IPS DF 6.9 (cell line): ENCODE results near the gene CD79B.

Experiments used
- DNase-seq: peaks from one replicate; pipeline ENCODE4 v3.0.0-alpha.2; 2013; ENCODE audit warnings: low read depth, low spot score
- H3K27ac ChIP-seq: one replicate; pipeline ENCODE4 v1.5.1; 2013; ENCODE audit warnings: low read length, control low read depth
- H3K27me3 ChIP-seq: 2 replicates; pipeline ENCODE4 v1.6.1; 2013; ENCODE audit warnings: mild to moderate bottlenecking, low read length; ENCODE audit not compliant: control insufficient read depth, insufficient read depth
- H3K36me3 ChIP-seq: 2 replicates; pipeline ENCODE4 v1.6.1; 2013; ENCODE audit warnings: low read length; ENCODE audit not compliant: control insufficient read depth, insufficient read depth
- H3K4me1 ChIP-seq: 2 replicates; pipeline ENCODE4 v1.6.1; 2013; ENCODE audit warnings: low read length; ENCODE audit not compliant: control insufficient read depth, insufficient read depth
- H3K4me3 ChIP-seq: 2 replicates; pipeline ENCODE4 v1.5.1; 2013; ENCODE audit warnings: mild to moderate bottlenecking, low read length
- H3K9me3 ChIP-seq: 2 replicates; pipeline ENCODE4 v1.6.1; 2013; ENCODE audit warnings: low read length, inconsistent platforms; ENCODE audit not compliant: control insufficient read depth, insufficient read depth
- WGBS: extraction: QIAGEN DNeasy Blood & Tissue Kit; methylation state at CpG from one replicate; pipeline ENCODE4 v1.1.7; 2013; ENCODE audit warnings: mixed read lengths, missing lambda C conversion rate; ENCODE audit not compliant: insufficient read length, insufficient coverage; 5-methylcytosine and 5-hydroxymethylcytosine counted together

Gene CD79B

DNA sequence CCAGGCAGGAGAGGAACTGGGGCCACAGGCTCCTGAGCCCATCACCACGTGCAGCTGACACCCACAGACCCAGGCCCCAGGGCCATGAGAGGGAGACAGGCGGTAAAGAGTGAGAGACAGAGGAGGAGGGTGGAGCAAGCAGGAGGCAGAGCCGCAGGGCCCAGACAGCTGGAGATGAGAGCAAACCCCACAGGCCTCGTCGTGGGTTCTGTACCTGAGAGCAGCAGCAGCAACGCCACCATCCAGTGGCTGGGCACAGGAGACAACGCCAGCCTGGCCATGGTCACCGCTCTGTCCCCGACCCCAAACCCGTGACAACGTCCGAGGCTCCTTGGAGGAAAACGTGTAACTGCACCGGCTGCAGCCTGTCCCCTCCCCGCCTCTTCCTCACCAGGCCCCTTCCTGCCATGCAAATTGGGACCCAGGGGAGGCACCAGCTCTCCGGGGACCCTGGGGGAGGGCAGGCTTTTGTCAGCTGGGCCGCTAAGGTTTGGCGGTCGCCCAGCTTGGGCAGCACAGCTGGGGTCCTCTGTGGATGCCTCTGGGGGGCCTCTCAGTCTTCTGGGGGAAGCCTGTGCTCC, at the start of gene CD79B:
TSS of gene CD79B (minus strand) at position 351 of the 581 bp plus-strand sequence. CDS start at position 281, 70 bp downstream.
- DNase-seq: no peak
- Histone ChIP-seq H3K36me3 (no peaks in the 10 kb centered on the region), H3K27me3 (no peaks in the 10 kb centered on the region), H3K4me1 (peaks cover 8% of the 10 kb centered on the region; the same call in 1 of the 2 replicates), H3K4me3 (no peak within 1 kb of the TSS), H3K27ac (no peak within 1 kb of the TSS), H3K9me3 (no peaks in the 10 kb centered on the region)
- WGBS: no CpG with 5 or more reads among the region's 19 CpGs

DNA sequence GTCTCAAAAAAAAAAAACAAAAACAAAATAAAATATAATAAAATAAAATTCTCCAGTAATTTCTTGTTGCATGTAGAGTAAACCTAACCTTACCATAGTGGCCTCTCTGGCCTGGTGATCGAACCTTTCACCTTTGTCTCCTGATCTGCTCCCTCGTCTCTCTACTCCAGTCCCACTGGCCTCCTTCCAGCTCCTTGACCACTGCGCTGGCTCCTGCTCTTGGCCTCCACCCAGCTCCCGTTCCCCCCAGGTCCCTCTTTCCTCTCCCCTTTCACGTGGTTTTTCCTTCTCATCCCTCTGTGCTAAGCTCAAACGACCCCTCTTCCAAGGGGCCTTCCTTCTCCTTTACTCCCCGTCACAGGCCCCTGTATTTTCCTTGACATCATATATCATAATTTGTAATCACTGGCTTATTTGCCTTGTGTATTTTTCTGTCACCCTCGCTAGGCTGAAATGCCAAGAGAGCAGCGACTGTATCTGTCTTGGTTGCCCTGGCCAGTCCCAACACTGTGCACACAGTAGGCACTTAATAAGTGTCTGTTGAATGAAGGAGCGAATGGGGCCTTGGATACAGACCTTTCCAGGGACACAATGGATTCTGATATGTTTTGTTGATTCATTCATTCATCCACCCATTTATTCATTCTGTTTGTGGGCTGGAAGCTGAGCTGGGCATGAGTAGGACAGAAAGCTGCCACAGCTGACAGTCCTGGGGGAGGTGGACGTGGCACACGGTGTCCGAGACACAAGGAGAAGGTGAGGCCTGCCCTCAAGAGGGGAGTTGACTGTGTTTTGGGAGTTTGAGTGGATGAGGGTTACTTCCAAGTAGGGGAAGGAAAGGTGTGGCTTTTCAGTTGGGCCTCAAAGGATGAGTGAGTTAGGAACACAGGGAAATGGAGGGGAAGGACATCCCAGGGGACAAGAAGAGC, 46.4 kb upstream of the CD79B start:
- H3K4me1 ChIP-seq: no peaks in the 10 kb centered on the region
- DNase-seq: no peak
- H3K9me3 ChIP-seq: no peaks in the 10 kb centered on the region
- no peak overlapping the region for H3K4me3 ChIP-seq
- no peaks in the 10 kb centered on the region for H3K27me3 ChIP-seq
- H3K27ac ChIP-seq: no peak overlapping the region
- H3K36me3 ChIP-seq: no peaks in the 10 kb centered on the region
- no CpG with 5 or more reads among the region's 13 CpGs for WGBS

DNA sequence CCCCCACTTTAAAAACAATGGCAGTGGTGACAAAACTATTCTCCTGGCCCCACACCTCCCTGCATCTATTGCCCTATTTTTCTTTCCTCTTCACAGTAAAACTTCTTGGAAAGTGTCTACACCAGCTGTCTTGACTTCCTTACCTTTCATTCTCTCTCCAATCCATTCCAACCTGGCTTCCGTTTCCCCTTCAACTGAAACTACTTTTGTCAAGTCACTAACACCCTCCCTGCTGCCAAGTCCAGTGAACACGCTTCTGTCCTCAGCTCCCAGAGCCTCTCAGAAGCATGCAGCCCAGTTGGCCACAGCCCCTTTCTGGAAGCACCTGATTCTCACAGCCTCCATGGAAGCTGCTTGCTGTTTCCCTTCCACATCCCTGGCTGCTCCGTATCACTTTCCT, 44.6 kb upstream of the CD79B start:
- no peaks in the 10 kb centered on the region for H3K27me3 ChIP-seq
- WGBS: no CpG with 5 or more reads among the region's 3 CpGs
- no peaks in the 10 kb centered on the region for H3K36me3 ChIP-seq
- no peaks in the 10 kb centered on the region for H3K4me1 ChIP-seq
- DNase-seq: no peak
- no peak overlapping the region for H3K4me3 ChIP-seq
- no peak overlapping the region for H3K27ac ChIP-seq
- no peaks in the 10 kb centered on the region for H3K9me3 ChIP-seq

DNA sequence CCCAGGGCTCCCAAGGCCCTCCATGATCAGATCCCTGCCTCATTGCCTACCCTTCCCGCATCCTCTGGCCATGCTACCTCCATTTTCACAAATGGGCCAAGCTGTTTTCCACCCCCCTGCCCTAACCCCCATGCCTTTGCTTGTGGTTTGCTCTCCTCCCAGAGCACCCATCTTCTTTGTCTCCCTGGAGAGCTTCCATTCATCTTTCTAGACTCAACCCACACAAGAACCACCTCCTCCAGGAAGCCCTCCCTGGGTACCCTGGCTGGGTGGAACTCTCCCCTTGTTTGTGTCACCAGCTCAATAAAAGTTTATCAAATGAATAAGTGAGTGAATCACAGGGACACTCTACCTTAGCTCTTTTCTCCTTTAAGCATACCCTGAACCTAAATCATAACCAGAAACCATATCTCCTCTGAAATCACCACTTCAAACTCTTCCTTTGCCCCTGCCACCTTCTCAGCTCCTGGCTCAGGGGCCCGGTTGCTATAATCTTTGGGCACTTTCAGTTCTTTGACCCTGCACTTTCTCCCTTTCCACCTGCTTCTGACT, 43.5 kb upstream of the CD79B start:
- no peak overlapping the region for H3K27ac ChIP-seq
- no peaks in the 10 kb centered on the region for H3K9me3 ChIP-seq
- H3K27me3 ChIP-seq: no peaks in the 10 kb centered on the region
- no peak overlapping the region for H3K4me3 ChIP-seq
- H3K36me3 ChIP-seq: no peaks in the 10 kb centered on the region
- WGBS: no CpG with 5 or more reads among the region's 2 CpGs
- DNase-seq: no peak
- no peaks in the 10 kb centered on the region for H3K4me1 ChIP-seq

DNA sequence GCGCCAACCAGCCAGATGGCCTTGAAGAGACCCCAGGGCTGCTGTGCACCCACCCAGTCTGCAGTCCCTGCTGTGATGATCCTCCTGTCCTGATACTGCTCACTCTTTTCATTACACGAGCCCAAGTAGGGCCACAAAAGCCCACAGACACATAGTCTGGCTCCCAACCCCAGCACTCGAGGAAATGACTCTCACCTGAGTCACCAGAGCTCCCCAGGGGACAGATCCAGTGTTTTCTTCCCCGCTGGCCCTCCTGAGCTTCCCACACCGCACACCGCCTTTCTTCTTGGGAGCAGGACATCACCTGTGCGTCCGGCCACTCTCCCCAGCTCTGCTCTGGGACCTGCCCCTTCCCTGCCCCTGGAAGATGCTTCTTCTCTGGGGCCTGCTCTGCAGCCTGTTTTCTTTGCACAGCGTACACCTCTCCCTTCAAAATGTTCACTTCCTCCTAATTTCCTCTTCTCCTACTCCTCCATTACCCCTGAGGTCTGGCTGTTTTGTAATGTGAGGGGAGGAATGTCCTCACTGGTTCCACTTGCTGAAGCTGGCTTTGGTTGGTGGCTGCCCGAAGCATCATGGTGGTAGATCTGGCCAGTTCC, 42.6 kb upstream of the CD79B start:
- no peak overlapping the region for H3K27ac ChIP-seq
- WGBS: no CpG with 5 or more reads among the region's 10 CpGs
- no peaks in the 10 kb centered on the region for H3K27me3 ChIP-seq
- no peaks in the 10 kb centered on the region for H3K9me3 ChIP-seq
- H3K4me1 ChIP-seq: no peaks in the 10 kb centered on the region
- no peak for DNase-seq
- no peaks in the 10 kb centered on the region for H3K36me3 ChIP-seq
- no peak overlapping the region for H3K4me3 ChIP-seq

DNA sequence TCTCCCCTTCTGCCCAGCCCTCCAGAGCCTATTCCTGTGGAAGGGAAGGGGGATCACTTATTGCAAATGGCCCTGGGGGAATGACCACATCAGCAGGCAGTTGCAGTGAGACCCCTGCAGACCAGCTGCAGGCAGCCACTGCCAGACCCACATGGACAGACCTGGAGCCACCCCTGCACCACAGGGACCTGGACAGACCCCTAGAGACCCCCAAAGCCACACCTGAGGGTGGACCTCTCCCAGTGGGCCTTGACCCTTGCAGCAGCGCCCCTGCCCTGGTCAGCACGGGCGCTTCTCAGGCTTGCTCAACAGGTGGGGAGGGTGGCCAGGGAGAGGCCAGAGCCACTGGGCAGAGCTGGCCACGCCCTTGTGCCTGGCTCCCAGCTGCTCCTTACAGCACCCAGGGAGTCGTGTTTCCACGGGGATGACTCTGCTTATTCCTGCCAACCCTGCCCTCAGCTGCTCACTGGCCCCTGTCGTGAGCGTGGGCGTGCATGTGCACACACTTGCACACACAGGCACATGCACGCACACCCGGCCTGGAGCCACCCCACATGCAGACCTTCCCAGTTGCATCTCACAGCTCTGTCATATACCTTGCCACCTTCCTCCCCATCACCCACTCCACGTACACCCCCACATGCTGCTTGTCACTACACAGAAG, 41.9 kb upstream of the CD79B start:
- no peak overlapping the region for H3K4me3 ChIP-seq
- WGBS: no CpG with 5 or more reads among the region's 12 CpGs
- no peaks in the 10 kb centered on the region for H3K36me3 ChIP-seq
- no peak overlapping the region for H3K27ac ChIP-seq
- H3K9me3 ChIP-seq: no peaks in the 10 kb centered on the region
- DNase-seq: no peak
- no peaks in the 10 kb centered on the region for H3K27me3 ChIP-seq
- no peaks in the 10 kb centered on the region for H3K4me1 ChIP-seq

DNA sequence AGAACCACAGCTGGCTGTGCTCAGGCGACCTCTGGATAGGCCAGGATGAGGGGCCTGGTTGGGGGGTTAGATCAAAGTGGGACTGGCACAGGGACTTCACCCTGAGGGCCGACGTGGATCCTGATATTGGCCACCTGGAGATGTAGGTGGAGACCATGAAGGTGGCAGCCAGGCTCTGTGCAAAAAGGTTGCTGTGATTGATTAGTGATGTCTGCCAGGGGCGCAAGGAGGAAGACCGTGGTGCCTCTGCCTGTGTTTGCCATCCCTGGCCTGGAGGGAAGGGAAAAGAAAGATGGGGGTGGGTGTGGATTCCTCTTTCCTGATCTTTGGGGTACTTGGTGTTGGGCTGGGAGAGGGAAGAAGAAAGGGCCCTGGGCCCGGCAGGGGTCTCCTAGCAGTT, 41.1 kb upstream of the CD79B start:
- no peaks in the 10 kb centered on the region for H3K4me1 ChIP-seq
- no peaks in the 10 kb centered on the region for H3K27me3 ChIP-seq
- no peak for DNase-seq
- no peaks in the 10 kb centered on the region for H3K36me3 ChIP-seq
- WGBS: no CpG with 5 or more reads among the region's 6 CpGs
- no peak overlapping the region for H3K4me3 ChIP-seq
- H3K27ac ChIP-seq: no peak overlapping the region
- H3K9me3 ChIP-seq: no peaks in the 10 kb centered on the region

DNA sequence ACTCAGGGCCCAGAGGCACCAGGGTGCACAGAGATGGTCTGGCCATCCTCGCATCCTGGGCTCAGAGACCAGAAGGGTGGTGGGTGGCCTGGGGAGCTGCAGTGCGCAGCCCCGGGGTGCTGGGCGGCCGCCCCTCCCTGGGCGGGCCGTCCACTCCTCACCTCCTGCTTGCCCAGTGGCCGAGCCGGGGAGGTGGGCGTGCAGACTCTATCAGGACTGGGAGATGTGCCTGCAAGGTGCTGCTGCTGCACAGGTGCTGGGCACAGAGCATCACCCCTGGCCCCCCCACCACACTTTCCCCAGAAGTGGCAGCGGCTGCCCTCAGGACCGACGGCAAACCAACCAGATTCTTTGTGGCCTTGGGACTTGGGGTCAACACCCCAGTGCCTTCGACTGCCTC, 40.7 kb upstream of the CD79B start, which contains the start of gene SCN4A:
TSS of gene SCN4A (minus strand) at position 123 of the 400 bp plus-strand sequence. CDS start at position 46, 77 bp downstream.
- no peaks in the 10 kb centered on the region for H3K36me3 ChIP-seq
- no peak for DNase-seq
- H3K9me3 ChIP-seq: no peaks in the 10 kb centered on the region
- H3K27me3 ChIP-seq: no peaks in the 10 kb centered on the region
- H3K27ac ChIP-seq: no peak within 1 kb of the TSS
- no CpG with 5 or more reads among the region's 14 CpGs for WGBS
- H3K4me3 ChIP-seq: no peak within 1 kb of the TSS
- H3K4me1 ChIP-seq: no peaks in the 10 kb centered on the region

DNA sequence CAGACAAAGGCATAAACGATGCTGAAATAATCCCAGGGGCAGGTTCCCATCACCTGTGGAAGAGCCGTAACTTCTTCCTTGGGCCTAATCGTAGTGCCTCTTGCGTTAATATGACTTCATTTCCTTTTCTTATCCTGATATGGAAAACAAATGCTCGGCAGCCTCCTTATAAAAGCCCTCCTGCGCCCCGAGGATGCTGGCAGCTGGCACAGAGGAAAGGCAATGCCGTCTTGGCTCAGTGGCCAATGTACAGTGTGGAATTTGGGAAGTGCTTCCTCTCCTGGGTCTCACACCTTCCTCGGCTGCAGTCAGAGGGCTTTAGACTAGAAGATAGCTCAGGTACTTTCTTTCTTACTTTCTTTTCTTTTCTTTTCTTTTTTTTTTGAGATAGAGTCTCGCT, 37.1 kb upstream of the CD79B start:
- Histone ChIP-seq H3K4me3 (no peak overlapping the region), H3K27ac (no peak overlapping the region), H3K4me1 (no peaks in the 10 kb centered on the region), H3K36me3 (no peaks in the 10 kb centered on the region), H3K9me3 (no peaks in the 10 kb centered on the region), H3K27me3 (no peaks in the 10 kb centered on the region)
- DNase-seq: no peak
- WGBS: no CpG with 5 or more reads among the region's 10 CpGs

DNA sequence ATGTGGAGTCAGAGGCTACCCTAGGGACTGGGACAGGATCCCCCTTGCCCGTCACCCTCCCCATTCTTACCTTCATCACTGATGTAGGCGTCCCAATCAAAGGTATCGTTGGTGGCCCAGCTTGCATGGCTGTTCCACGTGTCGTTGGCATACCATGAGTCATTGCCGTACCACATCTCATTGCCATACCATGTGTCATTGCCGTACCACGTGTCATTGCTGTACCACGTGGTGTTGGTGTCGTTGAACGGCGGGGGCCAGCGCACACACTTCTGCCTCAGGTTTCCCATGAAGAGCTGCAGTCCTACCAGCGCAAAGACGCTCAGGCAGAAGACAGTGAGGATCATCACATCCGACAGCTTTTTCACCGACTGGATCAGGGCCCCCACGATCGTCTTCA, 35.8 kb upstream of the CD79B start:
- no CpG with 5 or more reads among the region's 19 CpGs for WGBS
- H3K27me3 ChIP-seq: no peaks in the 10 kb centered on the region
- DNase-seq: no peak

More for the DNA sequence above, 35.8 kb upstream of the CD79B start:
- Histone ChIP-seq H3K4me1 (no peaks in the 10 kb centered on the region; the same call in 1 of the 2 replicates), H3K36me3 (no peaks in the 10 kb centered on the region), H3K9me3 (no peaks in the 10 kb centered on the region), H3K4me3 (no peak overlapping the region), H3K27ac (no peak overlapping the region)
